Vagina (tissue), 2 donors: ENCODE data around the gene FXYD3. TPM values are rescaled to one million over a fixed set of nuclear protein-coding genes. Genes with fewer than 3 reads are reported as not detected.

Experiments used
- DNase-seq, 2 donors: peaks; one replicate each; pipeline ENCODE4 v3.0.0-alpha.2; 2017; ENCODE audit errors: extremely low spot score in 2 of 2
- H3K27ac ChIP-seq: fragments of 200-600 bp; sonication (generic); one replicate; pipeline ENCODE4 v1.5.1; 2019
- H3K27me3 ChIP-seq: fragments of 200-600 bp; sonication (generic); one replicate; pipeline ENCODE4 v1.5.1; 2019
- H3K36me3 ChIP-seq, 2 donors: fragments of 200-600 bp; sonication (generic); one replicate each; pipeline ENCODE4 v1.5.1; 2017 to 2019
- H3K4me1 ChIP-seq: fragments of 200-600 bp; sonication (generic); one replicate; pipeline ENCODE4 v1.5.1; 2019
- H3K4me3 ChIP-seq, 2 donors: fragments of 200-600 bp; sonication (generic); 1 replicate in 1 of 2; 2 replicates in 1 of 2; pipeline ENCODE4 v1.5.1; 2016 to 2019
- H3K9me3 ChIP-seq: fragments of 200-600 bp; sonication (generic); one replicate; pipeline ENCODE4 v1.5.1; 2019
- POLR2A ChIP-seq, 2 donors: fragments of 450-650 bp; IDR thresholded peaks; one replicate each; pipeline ENCODE4 v1.6.1; 2017; ENCODE audit warnings: antibody characterized with exemption in 2 of 2, mild to moderate bottlenecking in 2 of 2, moderate library complexity in 2 of 2
- POLR2AphosphoS5 ChIP-seq, 2 donors: sonication (generic); formaldehyde crosslinking; IDR thresholded peaks; one replicate each; pipeline ENCODE4 v1.9.0; 2017; ENCODE audit warnings: antibody characterized with exemption in 2 of 2, mild to moderate bottlenecking in 2 of 2, low read depth in 1 of 2; ENCODE audit not compliant: insufficient read depth in 1 of 2
- intact Hi-C: fragments of 100-400 bp; cut with DNase I; formaldehyde crosslinking; loops from one replicate; pipeline ENCODE4 v1.15.1; 2023
- total RNA-seq: library from RNA; depleted of rRNA; stranded (reverse); fragments of >200 nt; gene quantifications from one replicate; pipeline ENCODE4 v1.2.3, GENCODE V29; 2016
- TF ChIP-seq, protein P1 (sequence below), 3 experiments: fragments of 450-650 bp in 2 of 3; fragments of 200-600 bp in 1 of 3; sonication (generic) in 1 of 3; IDR thresholded peaks; one replicate each; pipeline ENCODE4 v1.5.1; 2017 to 2019; ENCODE audit warnings: antibody characterized with exemption in 3 of 3, mild to moderate bottlenecking in 2 of 3, moderate library complexity in 2 of 3

FXYD3 gene
- total RNA-seq, 1 donor from 2014 or later, result 788 TPM

GRCh38 chr19:35109395-35110112 lies 6.1 kb upstream of the FXYD3 start:
- Histone ChIP-seq H3K9me3 (no peaks in the 10 kb centered on the region), H3K4me3 (no peak overlapping the region), H3K4me1 (peaks cover 7% of the 10 kb centered on the region), H3K27me3 (no peaks in the 10 kb centered on the region), H3K36me3 (no peaks in the 10 kb centered on the region), H3K27ac (peak overlapping the region; percentile 41)
- intact Hi-C loops, result no loop called here
- TF ChIP-seq, protein P1, sequence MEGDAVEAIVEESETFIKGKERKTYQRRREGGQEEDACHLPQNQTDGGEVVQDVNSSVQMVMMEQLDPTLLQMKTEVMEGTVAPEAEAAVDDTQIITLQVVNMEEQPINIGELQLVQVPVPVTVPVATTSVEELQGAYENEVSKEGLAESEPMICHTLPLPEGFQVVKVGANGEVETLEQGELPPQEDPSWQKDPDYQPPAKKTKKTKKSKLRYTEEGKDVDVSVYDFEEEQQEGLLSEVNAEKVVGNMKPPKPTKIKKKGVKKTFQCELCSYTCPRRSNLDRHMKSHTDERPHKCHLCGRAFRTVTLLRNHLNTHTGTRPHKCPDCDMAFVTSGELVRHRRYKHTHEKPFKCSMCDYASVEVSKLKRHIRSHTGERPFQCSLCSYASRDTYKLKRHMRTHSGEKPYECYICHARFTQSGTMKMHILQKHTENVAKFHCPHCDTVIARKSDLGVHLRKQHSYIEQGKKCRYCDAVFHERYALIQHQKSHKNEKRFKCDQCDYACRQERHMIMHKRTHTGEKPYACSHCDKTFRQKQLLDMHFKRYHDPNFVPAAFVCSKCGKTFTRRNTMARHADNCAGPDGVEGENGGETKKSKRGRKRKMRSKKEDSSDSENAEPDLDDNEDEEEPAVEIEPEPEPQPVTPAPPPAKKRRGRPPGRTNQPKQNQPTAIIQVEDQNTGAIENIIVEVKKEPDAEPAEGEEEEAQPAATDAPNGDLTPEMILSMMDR (IDR thresholded peaks at IDR 0.05), result no peak
- TF ChIP-seq POLR2AphosphoS5 (IDR thresholded peaks at IDR 0.05; ENCODE audit: insufficient read depth in 1 of 2, low read depth in 1 of 2) (peak in 1 of 2 donors; percentile 10), POLR2A (IDR thresholded peaks at IDR 0.05) (no peak)
- DNase-seq, result no peak

GRCh38 chr19:35110974-35111373 lies 4.6 kb upstream of the FXYD3 start:
- DNase-seq, result no peak
- H3K4me1 ChIP-seq, result peaks cover 17% of the 10 kb centered on the region
- intact Hi-C loops, result no loop called here
- no peaks in the 10 kb centered on the region for H3K9me3 ChIP-seq
- TF ChIP-seq POLR2AphosphoS5 (IDR thresholded peaks at IDR 0.05; ENCODE audit: insufficient read depth in 1 of 2, low read depth in 1 of 2) (no peak), POLR2A (IDR thresholded peaks at IDR 0.05) (no peak)
- TF ChIP-seq, protein P1 (IDR thresholded peaks at IDR 0.05), result no peak
- H3K4me3 ChIP-seq, result no peak overlapping the region
- H3K36me3 ChIP-seq, result no peaks in the 10 kb centered on the region
- no peak overlapping the region for H3K27ac ChIP-seq
- no peaks in the 10 kb centered on the region for H3K27me3 ChIP-seq

DNA sequence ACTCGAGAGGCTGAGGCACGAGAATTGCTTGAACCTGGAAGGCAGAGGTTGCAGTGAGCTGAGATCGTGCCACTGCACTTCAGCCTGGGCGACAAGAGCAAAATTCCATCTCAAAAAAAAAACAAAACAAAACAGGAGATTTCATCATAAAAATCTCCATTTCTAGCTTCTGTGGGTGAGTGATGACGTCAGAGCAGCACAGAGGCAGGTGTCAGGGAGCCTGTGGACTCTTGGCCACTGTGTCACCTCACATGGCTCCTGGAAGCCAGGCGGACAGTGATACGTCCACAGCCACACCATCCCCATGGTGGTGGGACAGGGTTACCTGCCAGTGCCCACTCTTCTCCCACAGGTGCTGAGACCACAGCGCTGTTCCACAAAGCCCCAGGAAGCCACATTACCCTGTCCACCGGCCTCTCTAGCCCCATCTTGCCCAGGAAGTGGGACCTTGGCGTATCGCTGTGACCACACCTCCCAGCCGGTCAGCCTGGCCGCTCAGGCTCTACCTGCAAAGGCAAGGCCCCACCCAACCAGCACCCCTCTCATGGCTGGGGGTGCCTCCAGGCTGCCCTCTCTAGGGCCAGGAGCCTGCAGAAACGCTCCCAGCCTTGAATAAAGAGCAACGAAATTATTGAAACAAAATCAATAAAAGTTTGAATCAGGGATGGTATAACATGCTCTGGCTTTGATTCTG lies 2.5 kb upstream of the FXYD3 start:
- H3K4me3 ChIP-seq, result no peak overlapping the region
- peaks cover 17% of the 10 kb centered on the region for H3K4me1 ChIP-seq
- intact Hi-C loops, result no loop called here
- no peaks in the 10 kb centered on the region for H3K36me3 ChIP-seq
- no peaks in the 10 kb centered on the region for H3K9me3 ChIP-seq
- DNase-seq, result no peak
- TF ChIP-seq POLR2AphosphoS5 (IDR thresholded peaks at IDR 0.05; ENCODE audit: insufficient read depth in 1 of 2, low read depth in 1 of 2), result no peak
- TF ChIP-seq POLR2A (IDR thresholded peaks at IDR 0.05), result no peak
- TF ChIP-seq, protein P1 (IDR thresholded peaks at IDR 0.05), result no peak
- H3K27ac ChIP-seq, result no peak overlapping the region
- no peaks in the 10 kb centered on the region for H3K27me3 ChIP-seq

DNA sequence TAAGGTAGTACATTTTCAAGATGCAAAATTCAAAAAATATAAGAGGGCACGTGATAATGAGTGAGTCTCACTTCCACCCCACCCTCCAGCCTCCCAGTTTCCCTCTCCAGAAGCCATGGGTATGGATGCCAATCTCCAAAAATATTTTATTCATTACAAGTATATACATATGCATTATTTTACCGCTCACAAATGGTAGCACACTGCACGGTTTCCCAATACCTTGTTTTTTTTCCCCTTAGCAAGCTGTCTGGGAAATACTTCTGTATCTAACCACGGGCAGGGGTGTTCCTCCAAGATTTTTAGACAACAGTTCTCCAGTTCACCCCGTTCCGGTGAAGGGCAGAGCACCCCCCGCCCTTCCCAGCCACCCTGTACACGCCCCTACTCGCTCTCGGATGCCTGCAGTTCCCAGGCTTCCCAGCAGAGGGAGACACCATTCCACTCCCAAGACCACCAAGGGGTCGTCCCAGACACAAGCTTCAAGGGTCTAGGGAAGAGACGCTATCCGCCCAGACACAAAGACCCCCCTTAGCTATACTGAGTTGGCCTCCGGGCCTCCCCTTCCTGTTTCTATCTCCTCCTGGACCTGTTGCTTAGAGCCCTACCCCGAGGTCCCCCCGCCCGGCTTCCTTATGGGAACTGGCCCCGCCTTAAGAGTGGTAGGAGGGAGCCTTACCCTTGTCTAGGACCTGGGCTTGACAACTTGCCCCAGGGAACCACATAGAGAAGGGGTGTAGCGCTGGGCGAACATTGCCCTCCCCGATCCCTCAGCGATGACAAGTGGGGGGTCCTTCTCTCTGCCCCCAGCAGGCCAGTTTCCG lies 1.1 kb upstream of the FXYD3 start:
- intact Hi-C loops, result loop anchor here (2.0 kb wide), 1 partner anchor 20 kb away; the partner anchor contains the start of gene LGI4
- H3K36me3 ChIP-seq, result no peaks in the 10 kb centered on the region
- no peak for DNase-seq
- peaks cover 21% of the 10 kb centered on the region for H3K4me1 ChIP-seq
- H3K27me3 ChIP-seq, result no peaks in the 10 kb centered on the region
- H3K27ac ChIP-seq, result peak overlapping the region; percentile 94
- no peaks in the 10 kb centered on the region for H3K9me3 ChIP-seq
- H3K4me3 ChIP-seq, result peak overlapping the region; percentile 31 to 46
- TF ChIP-seq, protein P1 (IDR thresholded peaks at IDR 0.05), result peak; percentile 95 to 97 (median 95)
- TF ChIP-seq POLR2AphosphoS5 (IDR thresholded peaks at IDR 0.05; ENCODE audit: insufficient read depth in 1 of 2, low read depth in 1 of 2), result peak; percentile 61 to 70
- TF ChIP-seq POLR2A (IDR thresholded peaks at IDR 0.05), result no peak
